IMR-90 (cell line): ENCODE results near the gene URB1. TPM values are rescaled to one million over a fixed set of nuclear protein-coding genes. Genes with fewer than 3 reads are reported as not detected.
"Not testable (repeated sequence)": the region's sequence is repeated elsewhere in the genome, so short reads cannot be mapped to it uniquely, and the experiment has no call there.

ENCODE experiments used
- ATAC-seq: fragments of 200-7000 bp; cut with Tn5 transposase; 2 replicates; pipeline ENCODE4 v1.9.1; 2020; ENCODE audit warnings: low read depth, mild to moderate bottlenecking, moderate library complexity
- BruUV-seq: library from RNA; stranded (reverse); fragments of 400-500 nt; replicated peaks from 2 replicates; lab custom pipeline; 2021; lab: Mats Ljungman, UMichigan
- CTCF ChIA-PET: fragments of 300-600 bp; formaldehyde crosslinking; extraction: SDS; loops from one replicate; lab custom pipeline; 2021; ENCODE audit warnings: antibody characterized with exemption; lab: Yijun Ruan, JAX
- POLR2A ChIA-PET: fragments of 300-600 bp; sonication (Branson Sonifier 250); formaldehyde crosslinking; loops from one replicate; lab custom pipeline; 2022; ENCODE audit warnings: antibody characterized with exemption; ENCODE audit not compliant: unreplicated experiment; lab: Charles Lee
- DNase-seq: peaks from one replicate; pipeline ENCODE4 v3.0.0; 2013
- H2AFZ ChIP-seq: replicated peaks from 2 replicates; pipeline ENCODE3; 2013; ENCODE audit warnings: low read length, mild to moderate bottlenecking; ENCODE audit not compliant: poor library complexity
- H2AK5ac ChIP-seq: 2 replicates; pipeline ENCODE4 v1.6.1; 2013; ENCODE audit warnings: low read depth, low read length, inconsistent platforms
- H2AK9ac ChIP-seq: replicated peaks from 2 replicates; pipeline ENCODE3; 2013; ENCODE audit warnings: mild to moderate bottlenecking, low read depth, low read length, moderate library complexity; ENCODE audit not compliant: poor library complexity
- H2BK120ac ChIP-seq: 2 replicates; pipeline ENCODE4 v1.6.1; 2013; ENCODE audit warnings: low read depth, low read length, inconsistent platforms
- H2BK15ac ChIP-seq: 3 replicates; pipeline ENCODE4 v1.6.1; 2013; ENCODE audit warnings: low read depth, low read length, inconsistent platforms
- H2BK20ac ChIP-seq: 2 replicates; pipeline ENCODE4 v1.6.1; 2013; ENCODE audit warnings: low read depth, mild to moderate bottlenecking, inconsistent platforms, low read length, moderate library complexity
- H2BK5ac ChIP-seq: 2 replicates; pipeline ENCODE4 v1.6.1; 2013; ENCODE audit warnings: mild to moderate bottlenecking, low read depth, low read length, inconsistent platforms; ENCODE audit not compliant: poor library complexity, severe bottlenecking
- H3K14ac ChIP-seq: replicated peaks from 2 replicates; pipeline ENCODE4 v1.6.1; 2013; ENCODE audit warnings: low read depth, low read length, inconsistent platforms
- H3K18ac ChIP-seq: 2 replicates; pipeline ENCODE4 v1.6.1; 2013; ENCODE audit warnings: low read depth, low read length, control low read depth
- H3K23ac ChIP-seq: 2 replicates; pipeline ENCODE4 v1.6.1; 2013; ENCODE audit warnings: low read depth, low read length, inconsistent platforms
- H3K27ac ChIP-seq: 2 replicates; pipeline ENCODE4 v1.5.1; 2013; ENCODE audit warnings: mild to moderate bottlenecking, control low read depth, low read length; ENCODE audit not compliant: insufficient read depth
- H3K27me3 ChIP-seq: 2 replicates; pipeline ENCODE4 v1.6.1; 2013; ENCODE audit warnings: low read length; ENCODE audit not compliant: control insufficient read depth, insufficient read depth
- H3K36me3 ChIP-seq: 2 replicates; pipeline ENCODE4 v1.6.1; 2013; ENCODE audit warnings: low read length, mixed read lengths; ENCODE audit not compliant: control insufficient read depth, insufficient read depth
- H3K4ac ChIP-seq: 2 replicates; pipeline ENCODE4 v1.6.1; 2013; ENCODE audit warnings: low read depth, low read length, inconsistent platforms
- H3K4me1 ChIP-seq: 2 replicates; pipeline ENCODE4 v1.6.1; 2013; ENCODE audit warnings: low read length, mixed read lengths; ENCODE audit not compliant: control insufficient read depth, insufficient read depth
- H3K4me2 ChIP-seq: 2 replicates; pipeline ENCODE4 v1.6.1; 2013; ENCODE audit warnings: low read depth, mild to moderate bottlenecking, control low read depth, low read length, moderate library complexity
- H3K4me3 ChIP-seq: 2 replicates; pipeline ENCODE4 v1.5.1; 2013; ENCODE audit warnings: low read depth, mild to moderate bottlenecking, control low read depth, low read length, moderate library complexity; ENCODE audit not compliant: insufficient read depth
- H3K56ac ChIP-seq: 2 replicates; pipeline ENCODE4 v1.6.1; 2013; ENCODE audit warnings: low read length, inconsistent platforms; ENCODE audit not compliant: insufficient read depth; ENCODE audit errors: extremely low read depth
- H3K79me1 ChIP-seq, 2 experiments: 2 replicates each; pipeline ENCODE4 v1.6.1; 2013; ENCODE audit warnings: low read length in 2 of 2, inconsistent platforms in 1 of 2, low read depth in 1 of 2
- H3K9ac ChIP-seq: 2 replicates; pipeline ENCODE4 v1.6.1; 2013; ENCODE audit warnings: low read depth, low read length, control low read depth
- H3K9me1 ChIP-seq: 2 replicates; pipeline ENCODE4 v1.6.1; 2013; ENCODE audit warnings: low read length, inconsistent platforms; ENCODE audit not compliant: insufficient read depth
- H3K9me3 ChIP-seq: 2 replicates; pipeline ENCODE4 v1.6.1; 2013; ENCODE audit warnings: low read length; ENCODE audit not compliant: control insufficient read depth, insufficient read depth
- H4K20me1 ChIP-seq: 2 replicates; pipeline ENCODE4 v1.6.1; 2013; ENCODE audit warnings: low read length, inconsistent platforms; ENCODE audit not compliant: insufficient read depth
- H4K5ac ChIP-seq: 2 replicates; pipeline ENCODE4 v1.6.1; 2013; ENCODE audit warnings: mild to moderate bottlenecking, low read depth, low read length, control low read depth
- H4K8ac ChIP-seq, 2 experiments: 2 replicates each; pipeline ENCODE4 v1.6.1; 2013; ENCODE audit warnings: low read depth in 2 of 2, low read length in 2 of 2, control low read depth in 1 of 2, inconsistent platforms in 1 of 2
- H4K91ac ChIP-seq: 2 replicates; pipeline ENCODE4 v1.6.1; 2013; ENCODE audit warnings: low read depth, low read length, inconsistent platforms; ENCODE audit not compliant: insufficient read depth
- WGBS, 2 experiments: methylation state at CpG; one replicate each; pipeline versions ENCODE4 v1.1.5 to v1.1.7; 2013; ENCODE audit warnings: missing lambda C conversion rate in 2 of 2; ENCODE audit not compliant: insufficient read length in 1 of 2; ENCODE audit errors: extremely low coverage in 2 of 2; 5-methylcytosine and 5-hydroxymethylcytosine counted together
- dilution Hi-C: fragments of 300-500 bp; cut with HindIII; formaldehyde crosslinking; loops from one replicate; pipeline ENCODE4 v1.14.3; 2018; ENCODE audit warnings: low sequenced_read_pairs; ENCODE audit not compliant: unreplicated experiment
- in situ Hi-C: fragments of 300-500 bp; cut with MboI; formaldehyde crosslinking; loops from 3 replicates; pipeline ENCODE4 v1.14.3; 2019; ENCODE audit warnings: low sequenced_read_pairs, inconsistent platforms, mixed read lengths
- intact Hi-C: fragments of 100-400 bp; cut with micrococcal nuclease; formaldehyde crosslinking; loops from 2 replicates; pipeline ENCODE4 v1.10.0; 2022
- polyA plus RNA-seq, 3 experiments: library from polyadenylated mRNA; depleted of rRNA; stranded (reverse); fragments of >200 nt; gene quantifications; 2 replicates each; pipeline ENCODE4 v1.2.3, GENCODE V29; 2012; ENCODE audit warnings: low replicate concordance in 1 of 3
- total RNA-seq: library from RNA; depleted of rRNA; stranded (reverse); fragments of >200 nt; gene quantifications from 2 replicates; pipeline ENCODE4 v1.2.3, GENCODE V29; 2012

URB1 gene
- total and polyA plus RNA-seq, 2 of the 4 experiments (the other 2 are of a cell fraction) = 9.2 to 12.7 TPM

DNA sequence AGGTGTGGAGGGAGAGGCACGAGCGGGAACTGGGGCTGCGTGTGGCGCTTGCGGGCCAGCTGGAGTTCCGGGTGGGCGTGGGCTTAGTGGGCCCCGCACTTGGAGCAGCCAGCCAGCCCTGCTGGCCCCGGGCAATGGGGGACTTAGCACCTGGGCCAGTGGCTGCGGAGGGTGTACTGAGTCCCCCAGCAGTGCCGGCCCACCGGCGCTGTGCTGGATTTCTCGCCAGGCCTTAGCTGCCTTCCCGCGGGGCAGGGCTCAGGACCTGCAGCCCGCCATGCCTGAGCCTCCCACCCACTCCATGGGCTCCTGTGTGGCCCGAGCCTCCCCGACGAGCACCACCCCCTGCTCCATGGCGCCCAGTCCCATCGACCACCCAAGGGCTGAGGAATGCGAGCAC lies 127.5 kb downstream of the URB1 start:
- H3K9me1 ChIP-seq, H4K8ac ChIP-seq, H2AK9ac ChIP-seq, H3K9ac ChIP-seq, H4K5ac ChIP-seq, H3K23ac ChIP-seq, H3K79me1 ChIP-seq, H3K4me1 ChIP-seq, CTCF ChIA-PET, H3K27ac ChIP-seq, H3K9me3 ChIP-seq, H3K56ac ChIP-seq, H4K91ac ChIP-seq, H3K27me3 ChIP-seq, POLR2A ChIA-PET, H2BK20ac ChIP-seq, H2AFZ ChIP-seq, BruUV-seq, intact Hi-C loops, in situ Hi-C loops, H2BK5ac ChIP-seq, H3K4ac ChIP-seq, dilution Hi-C loops, H3K4me2 ChIP-seq, DNase-seq, ATAC-seq, H2BK15ac ChIP-seq, H3K14ac ChIP-seq, H3K18ac ChIP-seq, H2AK5ac ChIP-seq, H3K4me3 ChIP-seq, H2BK120ac ChIP-seq, H4K20me1 ChIP-seq: not testable (repeated sequence)
- peaks cover 12% of the 10 kb centered on the region for H3K36me3 ChIP-seq
- WGBS, 2 experiments = no CpG with 5 or more reads among the region's 23 CpGs
